PC-3 (cell line): ENCODE data around the gene SPATA6. TPM values are rescaled to one million over a fixed set of nuclear protein-coding genes. Genes with fewer than 3 reads are reported as not detected.

Experiments used
- ATAC-seq: fragments of 200-7000 bp; cut with Tn5 transposase; 2 replicates; pipeline ENCODE4 v1.9.1; 2020; ENCODE audit warnings: mild to moderate bottlenecking, moderate library complexity
- BruUV-seq: library from RNA; stranded (reverse); fragments of 400-500 nt; replicated peaks from 2 replicates; lab custom pipeline; 2021; lab: Mats Ljungman, UMichigan
- CTCF ChIA-PET: fragments of 300-600 bp; sonication (Branson Sonifier 250); formaldehyde crosslinking; loops from one replicate; lab custom pipeline; 2022; ENCODE audit warnings: antibody characterized with exemption; lab: Charles Lee
- POLR2A ChIA-PET: fragments of 300-600 bp; sonication (Branson Sonifier 250); formaldehyde crosslinking; loops from one replicate; lab custom pipeline; 2022; ENCODE audit warnings: antibody characterized with exemption; ENCODE audit not compliant: unreplicated experiment; lab: Charles Lee
- DNase-seq: peaks from one replicate; pipeline ENCODE4 v3.0.0-alpha.2; 2015
- H2AFZ ChIP-seq: fragments of 300-600 bp; sonication (generic); 2 replicates; pipeline ENCODE4 v1.6.0; 2016; ENCODE audit warnings: antibody characterized with exemption, low read length
- H3F3A ChIP-seq: fragments of 300-600 bp; sonication (generic); one replicate; pipeline ENCODE4 v1.6.0; 2017; ENCODE audit warnings: antibody characterized with exemption, low read length, control low read depth, mild to moderate bottlenecking; ENCODE audit not compliant: unreplicated experiment
- H3K27ac ChIP-seq: fragments of 300-600 bp; sonication (generic); 2 replicates; pipeline ENCODE4 v1.5.1; 2016; ENCODE audit warnings: mild to moderate bottlenecking, low read length
- H3K27me3 ChIP-seq: fragments of 300-600 bp; sonication (generic); 2 replicates; pipeline ENCODE4 v1.6.1; 2016; ENCODE audit warnings: low read length, mixed read lengths
- H3K36me3 ChIP-seq: fragments of 300-600 bp; sonication (generic); 2 replicates; pipeline ENCODE4 v1.6.1; 2016; ENCODE audit warnings: low read depth, mixed run types, low read length, mixed read lengths
- H3K4me1 ChIP-seq: fragments of 300-600 bp; sonication (generic); 2 replicates; pipeline ENCODE4 v1.5.1; 2016; ENCODE audit warnings: low read length; ENCODE audit not compliant: insufficient read depth
- H3K4me2 ChIP-seq: fragments of 300-600 bp; sonication (generic); 2 replicates; pipeline ENCODE4 v1.6.0; 2016; ENCODE audit warnings: low read length
- H3K4me3 ChIP-seq: fragments of 300-600 bp; sonication (generic); 2 replicates; pipeline ENCODE4 v1.5.1; 2016; ENCODE audit warnings: mild to moderate bottlenecking, low read length, mixed read lengths
- H3K79me2 ChIP-seq: fragments of 300-600 bp; sonication (generic); 2 replicates; pipeline ENCODE4 v1.6.1; 2017; ENCODE audit warnings: low read length, mixed read lengths
- H3K9ac ChIP-seq: fragments of 300-600 bp; sonication (generic); 2 replicates; pipeline ENCODE4 v1.6.0; 2016; ENCODE audit warnings: mild to moderate bottlenecking, low read length
- H3K9me2 ChIP-seq: fragments of 300-600 bp; sonication (generic); replicated peaks from 2 replicates; pipeline ENCODE4 v1.6.1; 2016; ENCODE audit warnings: mixed run types, low read length, mixed read lengths
- H3K9me3 ChIP-seq: fragments of 300-600 bp; sonication (generic); 2 replicates; pipeline ENCODE4 v1.6.1; 2016; ENCODE audit warnings: low read length, mixed read lengths
- H4K20me1 ChIP-seq: fragments of 300-600 bp; sonication (generic); 2 replicates; pipeline ENCODE4 v1.6.1; 2016; ENCODE audit warnings: low read length, mixed read lengths
- CTCF ChIP-seq: fragments of 300-600 bp; sonication (generic); conservative IDR thresholded peaks from 2 replicates; pipeline ENCODE4 v1.5.1; 2017; ENCODE audit warnings: antibody characterized with exemption, low read depth, mild to moderate bottlenecking, low read length
- EZH2 ChIP-seq: fragments of 300-600 bp; sonication (generic); IDR thresholded peaks from one replicate; pipeline ENCODE4 v1.6.1; 2017; ENCODE audit warnings: antibody characterized with exemption, mild to moderate bottlenecking, low read length; ENCODE audit not compliant: unreplicated experiment
- EZH2phosphoT487 ChIP-seq: fragments of 300-600 bp; sonication (generic); IDR thresholded peaks from 2 replicates; pipeline ENCODE4 v1.6.1; 2018; ENCODE audit warnings: mild to moderate bottlenecking, antibody characterized with exemption, low read length, borderline replicate concordance
- intact Hi-C: fragments of 100-400 bp; cut with micrococcal nuclease; formaldehyde crosslinking; loops from 2 replicates; pipeline ENCODE4 v1.9.0; 2023
- total RNA-seq: library from RNA; depleted of rRNA; stranded (reverse); fragments of >200 nt; gene quantifications from 2 replicates; pipeline ENCODE4 v1.2.3, GENCODE V29; 2014

Gene SPATA6
- total RNA-seq, 1 experiment from 2014 or later: 0.40 TPM

GRCh38 chr1:48415050-48415449, 57.0 kb downstream of the SPATA6 start:
- ATAC-seq (no peak), DNase-seq (no peak)
- TF ChIP-seq CTCF (no peak), EZH2phosphoT487 (no peak)
- no peaks in the 10 kb centered on the region for H3F3A ChIP-seq
- ChIA-PET CTCF (no interaction called here), POLR2A (no interaction called here)
- no peaks in the 10 kb centered on the region for H3K4me1 ChIP-seq
- no TSS peak for BruUV-seq
- H4K20me1 ChIP-seq: no peaks in the 10 kb centered on the region
- H3K36me3 ChIP-seq: no peaks in the 10 kb centered on the region
- no peaks in the 10 kb centered on the region for H3K9me2 ChIP-seq
- H3K9me3 ChIP-seq: no peaks in the 10 kb centered on the region
- no peaks in the 10 kb centered on the region for H3K27me3 ChIP-seq
- intact Hi-C loops: no loop called here
- no peak overlapping the region for H2AFZ ChIP-seq
- no peak overlapping the region for H3K4me3 ChIP-seq
- H3K79me2 ChIP-seq: no peaks in the 10 kb centered on the region
- no peak overlapping the region for H3K9ac ChIP-seq
- H3K4me2 ChIP-seq: no peak overlapping the region
- H3K27ac ChIP-seq: no peak overlapping the region

GRCh38 chr1:48414264-48414663, 57.7 kb downstream of the SPATA6 start:
- H3K9me3 ChIP-seq: no peaks in the 10 kb centered on the region
- H3K4me1 ChIP-seq: no peaks in the 10 kb centered on the region
- no peaks in the 10 kb centered on the region for H3K9me2 ChIP-seq
- no peak overlapping the region for H2AFZ ChIP-seq
- TF ChIP-seq EZH2: no peak
- no peak for TF ChIP-seq CTCF
- no peak for TF ChIP-seq EZH2phosphoT487
- H3K27ac ChIP-seq: no peak overlapping the region
- intact Hi-C loops: no loop called here
- BruUV-seq: no TSS peak
- no peak overlapping the region for H3K9ac ChIP-seq
- no peak for ATAC-seq
- no peaks in the 10 kb centered on the region for H3K27me3 ChIP-seq
- no peak overlapping the region for H3K4me2 ChIP-seq
- no peak overlapping the region for H3K4me3 ChIP-seq
- CTCF ChIA-PET: no interaction called here
- no peaks in the 10 kb centered on the region for H3K79me2 ChIP-seq
- H3F3A ChIP-seq: no peaks in the 10 kb centered on the region
- POLR2A ChIA-PET: no interaction called here
- no peaks in the 10 kb centered on the region for H3K36me3 ChIP-seq
- DNase-seq: no peak
- no peaks in the 10 kb centered on the region for H4K20me1 ChIP-seq

- TF ChIP-seq CTCF (no peak), EZH2 (no peak), EZH2phosphoT487 (no peak)
- Histone ChIP-seq H3K9me3 (no peaks in the 10 kb centered on the region), H4K20me1 (no peaks in the 10 kb centered on the region), H3F3A (no peaks in the 10 kb centered on the region), H3K27ac (no peak overlapping the region), H3K9ac (no peak overlapping the region), H2AFZ (no peak overlapping the region), H3K36me3 (no peaks in the 10 kb centered on the region), H3K4me2 (no peak overlapping the region), H3K27me3 (no peaks in the 10 kb centered on the region), H3K4me1 (no peaks in the 10 kb centered on the region), H3K79me2 (no peaks in the 10 kb centered on the region), H3K9me2 (no peaks in the 10 kb centered on the region), H3K4me3 (no peak overlapping the region)
- DNase-seq (no peak), ATAC-seq (no peak)
- intact Hi-C loops: no loop called here
- CTCF ChIA-PET: no interaction called here
- POLR2A ChIA-PET: no interaction called here
- BruUV-seq: no TSS peak
These were observed 66.1 kb downstream of the SPATA6 start for GRCh38 chr1:48405940-48406339.
